ENCODE results near the gene FAM167B.

GRCh38 chr1:32269744-32270143 lies 22.7 kb downstream of the FAM167B start:
- TF ChIP-seq EZH2 (IDR thresholded peaks at IDR 0.05; ENCODE audit: borderline replicate concordance, insufficient read depth, low read depth, low read length, poor library complexity, severe bottlenecking) (no peak), CTCF (IDR thresholded peaks at IDR 0.05) (no peak)

Data from B cell (primary cell).